Neural progenitor cell (in vitro differentiated cells): ENCODE results near the gene SLAMF6. TPM values are rescaled to one million over a fixed set of nuclear protein-coding genes. Genes with fewer than 3 reads are reported as not detected.
"Not testable (repeated sequence)": the region's sequence is repeated elsewhere in the genome, so short reads cannot be mapped to it uniquely, and the experiment has no call there.

ENCODE experiments used
- DNase-seq: peaks from one replicate; pipeline ENCODE4 v3.0.0-alpha.2; 2016; ENCODE audit warnings: low spot score
- H2AFZ ChIP-seq: fragments of 200-600 bp; sonication (generic); replicated peaks from 2 replicates; pipeline ENCODE4 v1.6.1; 2016; ENCODE audit warnings: antibody characterized with exemption
- H3F3A ChIP-seq: fragments of 200-600 bp; sonication (generic); 2 replicates; pipeline ENCODE4 v1.6.1; 2016; ENCODE audit warnings: antibody characterized with exemption, low read depth
- H3K27ac ChIP-seq: fragments of 200-600 bp; sonication (generic); 2 replicates; pipeline ENCODE4 v1.5.1; 2016; ENCODE audit warnings: mild to moderate bottlenecking
- H3K27me3 ChIP-seq: fragments of 200-600 bp; sonication (generic); 2 replicates; pipeline ENCODE4 v1.6.1; 2016; ENCODE audit warnings: mild to moderate bottlenecking, moderate library complexity
- H3K36me3 ChIP-seq: fragments of 200-600 bp; sonication (generic); 2 replicates; pipeline ENCODE4 v1.5.1; 2016
- H3K4me1 ChIP-seq: fragments of 200-600 bp; sonication (generic); 2 replicates; pipeline ENCODE4 v1.6.1; 2016; ENCODE audit warnings: mixed run types
- H3K4me2 ChIP-seq: fragments of 200-600 bp; sonication (generic); 2 replicates; pipeline ENCODE4 v1.6.1; 2016
- H3K4me3 ChIP-seq: fragments of 200-600 bp; sonication (generic); 2 replicates; pipeline ENCODE4 v1.5.1; 2016
- H3K79me2 ChIP-seq: fragments of 200-600 bp; sonication (generic); 2 replicates; pipeline ENCODE4 v1.6.1; 2016; ENCODE audit warnings: low read depth
- H3K9ac ChIP-seq: fragments of 200-600 bp; sonication (generic); 2 replicates; pipeline ENCODE4 v1.6.1; 2016
- H3K9me3 ChIP-seq: fragments of 200-600 bp; sonication (generic); 2 replicates; pipeline ENCODE4 v1.5.1; 2016; ENCODE audit warnings: low read depth
- H4K20me1 ChIP-seq: fragments of 200-600 bp; sonication (generic); 2 replicates; pipeline ENCODE4 v1.6.1; 2016; ENCODE audit warnings: low read depth
- H3K27ac Mint-ChIP-seq: 3 replicates; pipeline ENCODE4 v1.8.0; 2021; ENCODE audit warnings: mixed read lengths
- H3K27me3 Mint-ChIP-seq: 2 replicates; pipeline ENCODE4 v1.8.0; 2022; ENCODE audit warnings: low read depth, mild to moderate bottlenecking, inconsistent platforms, moderate library complexity, mixed read lengths; ENCODE audit not compliant: insufficient read depth
- H3K36me3 Mint-ChIP-seq: 3 replicates; pipeline ENCODE4 v1.8.0; 2021; ENCODE audit warnings: mixed read lengths
- H3K4me1 Mint-ChIP-seq: 3 replicates; pipeline ENCODE4 v1.8.0; 2021; ENCODE audit warnings: mixed read lengths
- H3K4me3 Mint-ChIP-seq: 3 replicates; pipeline ENCODE4 v1.8.0; 2021; ENCODE audit warnings: mild to moderate bottlenecking, moderate library complexity, mixed read lengths
- H3K9me3 Mint-ChIP-seq: 3 replicates; pipeline ENCODE4 v1.8.0; 2020; ENCODE audit warnings: mixed read lengths
- CTCF ChIP-seq: fragments of 200-600 bp; sonication (generic); IDR thresholded peaks from 2 replicates; pipeline ENCODE4 v1.5.1; 2017; ENCODE audit warnings: antibody characterized with exemption, mild to moderate bottlenecking
- EZH2 ChIP-seq: fragments of 200-600 bp; sonication (generic); IDR thresholded peaks from 2 replicates; pipeline ENCODE4 v1.6.1; 2017; ENCODE audit warnings: antibody characterized with exemption, mild to moderate bottlenecking, moderate library complexity
- EZH2phosphoT487 ChIP-seq: fragments of 200-600 bp; sonication (generic); IDR thresholded peaks from 2 replicates; pipeline ENCODE4 v1.6.1; 2017; ENCODE audit warnings: antibody characterized with exemption
- total RNA-seq: library from RNA; depleted of rRNA; stranded (reverse); fragments of >200 nt; gene quantifications from 2 replicates; pipeline ENCODE4 v1.2.3, GENCODE V29; 2015; ENCODE audit warnings: low replicate concordance

SLAMF6 gene
- total RNA-seq, 1 donor from 2014 or later, result not detected

GRCh38 chr1:160483505-160484185 is 39.4 kb downstream of the SLAMF6 start:
- no peak for TF ChIP-seq EZH2phosphoT487
- no peak for TF ChIP-seq EZH2
- no peak for TF ChIP-seq CTCF
- Histone ChIP-seq H3K9me3 (no peaks in the 10 kb centered on the region), H3K9ac (no peak overlapping the region), H2AFZ (no peak overlapping the region), H3K27me3 (no peaks in the 10 kb centered on the region), H4K20me1 (no peaks in the 10 kb centered on the region), H3F3A (no peaks in the 10 kb centered on the region), H3K27ac (no peak overlapping the region), H3K4me3 (no peak overlapping the region), H3K4me1 (no peaks in the 10 kb centered on the region), H3K4me2 (no peak overlapping the region), H3K36me3 (no peaks in the 10 kb centered on the region), H3K79me2 (no peaks in the 10 kb centered on the region)
- DNase-seq, result no peak
- no peak overlapping the region for H3K27ac Mint-ChIP-seq
- no peaks in the 10 kb centered on the region for H3K36me3 Mint-ChIP-seq
- H3K27me3 Mint-ChIP-seq, result no peaks in the 10 kb centered on the region
- peaks cover 8% of the 10 kb centered on the region for H3K4me1 Mint-ChIP-seq
- no peak overlapping the region for H3K4me3 Mint-ChIP-seq
- peaks cover 11% of the 10 kb centered on the region for H3K9me3 Mint-ChIP-seq

- H4K20me1 ChIP-seq, result no peaks in the 10 kb centered on the region
- no peak overlapping the region for H2AFZ ChIP-seq
- no peak overlapping the region for H3K4me3 Mint-ChIP-seq
- H3F3A ChIP-seq, result no peaks in the 10 kb centered on the region
- H3K27ac Mint-ChIP-seq, result no peak overlapping the region
- H3K4me3 ChIP-seq, result no peak overlapping the region
- peaks cover 5% of the 10 kb centered on the region for H3K4me1 Mint-ChIP-seq
- H3K4me1 ChIP-seq, result no peaks in the 10 kb centered on the region
- no peak for DNase-seq
- no peaks in the 10 kb centered on the region for H3K27me3 Mint-ChIP-seq
- H3K9me3 Mint-ChIP-seq, result peaks cover 11% of the 10 kb centered on the region
- H3K9me3 ChIP-seq, result no peaks in the 10 kb centered on the region
- TF ChIP-seq EZH2phosphoT487, result no peak
- no peak for TF ChIP-seq EZH2
- no peak for TF ChIP-seq CTCF
- no peaks in the 10 kb centered on the region for H3K36me3 ChIP-seq
- no peak overlapping the region for H3K4me2 ChIP-seq
- H3K79me2 ChIP-seq, result no peaks in the 10 kb centered on the region
- no peak overlapping the region for H3K9ac ChIP-seq
- no peaks in the 10 kb centered on the region for H3K27me3 ChIP-seq
- H3K27ac ChIP-seq, result no peak overlapping the region
- no peaks in the 10 kb centered on the region for H3K36me3 Mint-ChIP-seq
Observed at GRCh38 chr1:160481979-160482596, 41.0 kb downstream of the SLAMF6 start.

- H3K4me3 Mint-ChIP-seq, H4K20me1 ChIP-seq, H3K9me3 ChIP-seq, H3K27ac Mint-ChIP-seq, H3K79me2 ChIP-seq, H3K27me3 Mint-ChIP-seq, H3K27ac ChIP-seq, H3K4me1 ChIP-seq, H3K9ac ChIP-seq, H3K27me3 ChIP-seq, H3K36me3 ChIP-seq, H3K4me1 Mint-ChIP-seq, H3K4me2 ChIP-seq, H3K36me3 Mint-ChIP-seq, H3F3A ChIP-seq, H2AFZ ChIP-seq, H3K4me3 ChIP-seq, DNase-seq: not testable (repeated sequence)
- peaks cover 11% of the 10 kb centered on the region for H3K9me3 Mint-ChIP-seq
Observed at GRCh38 chr1:160480781-160481180, 42.3 kb downstream of the SLAMF6 start.

- H3K9ac ChIP-seq, H3K36me3 Mint-ChIP-seq, H3K4me2 ChIP-seq: not testable (repeated sequence)
Observed at GRCh38 chr1:160479091-160479490, 44.0 kb downstream of the SLAMF6 start.

More at GRCh38 chr1:160479091-160479490, 44.0 kb downstream of the SLAMF6 start:
- H3F3A ChIP-seq, H3K9me3 ChIP-seq, DNase-seq, H3K4me1 ChIP-seq, H3K27ac ChIP-seq, H3K27me3 ChIP-seq, H3K36me3 ChIP-seq, H2AFZ ChIP-seq, H3K4me1 Mint-ChIP-seq, H3K27me3 Mint-ChIP-seq, H3K4me3 ChIP-seq, H3K79me2 ChIP-seq, H3K4me3 Mint-ChIP-seq, H3K27ac Mint-ChIP-seq, H4K20me1 ChIP-seq: not testable (repeated sequence)
- peaks cover 11% of the 10 kb centered on the region for H3K9me3 Mint-ChIP-seq
